Smooth muscle cell (in vitro differentiated cells): ENCODE measurements around the gene INPP5D. TPM values are rescaled to one million over a fixed set of nuclear protein-coding genes. Genes with fewer than 3 reads are reported as not detected.

Experiments
- DNase-seq: peaks from one replicate; lab custom pipeline; 2025; ENCODE audit not compliant: unreplicated experiment; lab: John Stamatoyannopoulos, UW
- H2AFZ ChIP-seq: fragments of 200-600 bp; sonication (generic); 2 replicates; pipeline ENCODE4 v1.6.0; 2016; ENCODE audit warnings: antibody characterized with exemption, low read depth, mild to moderate bottlenecking
- H3F3A ChIP-seq: fragments of 200-600 bp; sonication (generic); 2 replicates; pipeline ENCODE4 v1.6.0; 2017; ENCODE audit warnings: antibody characterized with exemption, low read depth
- H3K27ac ChIP-seq: fragments of 200-600 bp; sonication (generic); 2 replicates; pipeline ENCODE4 v1.5.1; 2016; ENCODE audit warnings: low read depth, mild to moderate bottlenecking
- H3K27me3 ChIP-seq: fragments of 200-600 bp; sonication (generic); 2 replicates; pipeline ENCODE4 v1.6.1; 2016; ENCODE audit warnings: low read depth, mild to moderate bottlenecking
- H3K36me3 ChIP-seq: fragments of 200-600 bp; sonication (generic); 2 replicates; pipeline ENCODE4 v1.5.1; 2016; ENCODE audit warnings: low read depth
- H3K4me1 ChIP-seq: fragments of 200-600 bp; sonication (generic); 2 replicates; pipeline ENCODE4 v1.5.1; 2016; ENCODE audit warnings: low read depth
- H3K4me2 ChIP-seq: fragments of 200-600 bp; sonication (generic); 2 replicates; pipeline ENCODE4 v1.6.0; 2016; ENCODE audit warnings: mild to moderate bottlenecking
- H3K4me3 ChIP-seq: fragments of 200-600 bp; sonication (generic); 2 replicates; pipeline ENCODE4 v1.5.1; 2016; ENCODE audit warnings: mild to moderate bottlenecking
- H3K79me2 ChIP-seq: fragments of 200-600 bp; sonication (generic); 2 replicates; pipeline ENCODE4 v1.6.0; 2016; ENCODE audit warnings: low read depth, mild to moderate bottlenecking
- H3K9ac ChIP-seq: fragments of 200-600 bp; sonication (generic); 2 replicates; pipeline ENCODE4 v1.6.0; 2016; ENCODE audit warnings: low read depth
- H3K9me3 ChIP-seq: fragments of 200-600 bp; sonication (generic); replicated peaks from 2 replicates; pipeline ENCODE4 v1.5.1; 2016; ENCODE audit warnings: low read depth
- H4K20me1 ChIP-seq: fragments of 200-600 bp; sonication (generic); 2 replicates; pipeline ENCODE4 v1.6.0; 2016; ENCODE audit warnings: low read depth
- CTCF ChIP-seq: fragments of 200-600 bp; sonication (generic); IDR thresholded peaks from 2 replicates; pipeline ENCODE4 v1.5.1; 2017; ENCODE audit warnings: borderline replicate concordance, mild to moderate bottlenecking, antibody characterized with exemption; ENCODE audit not compliant: insufficient read depth, poor library complexity, severe bottlenecking
- WGBS: methylation state at CpG from one replicate; pipeline ENCODE4 v1.1.7; 2016; ENCODE audit warnings: low lambda C conversion rate; 5-methylcytosine and 5-hydroxymethylcytosine counted together
- polyA plus RNA-seq: library from polyadenylated mRNA; unstranded; fragments of >200 nt; fragmentation: Nextera tagmentation; extraction: Ambion mirVana; gene quantifications from 2 replicates; pipeline ENCODE4 v1.2.1, GENCODE V29; 2016
- total RNA-seq: library from RNA; depleted of rRNA; stranded (reverse); fragments of >200 nt; gene quantifications from 2 replicates; pipeline ENCODE4 v1.2.3, GENCODE V29; 2014

Gene INPP5D
- total and polyA plus RNA-seq, 2 experiments from 2014 or later: 5.6 to 17.8 TPM

DNA sequence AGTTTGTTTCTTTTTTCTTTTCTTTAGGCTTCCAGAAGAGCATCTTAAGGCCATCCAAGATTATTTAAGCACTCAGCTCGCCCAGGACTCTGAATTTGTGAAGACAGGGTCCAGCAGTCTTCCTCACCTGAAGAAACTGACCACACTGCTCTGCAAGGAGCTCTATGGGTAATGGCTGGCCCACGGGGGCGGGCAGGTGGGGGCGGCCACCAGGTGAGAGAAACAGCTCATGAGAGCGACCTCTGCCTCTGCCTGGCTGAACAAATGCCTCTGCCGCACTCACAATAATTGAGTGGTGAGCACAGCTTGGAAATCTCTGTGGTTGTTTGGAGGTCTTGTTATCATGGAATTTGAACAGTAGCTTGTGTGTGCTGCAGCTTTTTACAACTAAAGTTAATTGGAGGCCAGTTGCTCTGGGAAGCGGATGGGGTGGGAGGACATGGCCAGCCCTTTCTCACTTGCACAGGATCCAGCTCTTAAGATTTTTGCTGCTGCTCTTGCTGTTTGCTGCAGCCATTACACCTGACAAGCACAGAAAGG, 70.4 kb downstream of the INPP5D start:
- no peak for TF ChIP-seq CTCF

DNA sequence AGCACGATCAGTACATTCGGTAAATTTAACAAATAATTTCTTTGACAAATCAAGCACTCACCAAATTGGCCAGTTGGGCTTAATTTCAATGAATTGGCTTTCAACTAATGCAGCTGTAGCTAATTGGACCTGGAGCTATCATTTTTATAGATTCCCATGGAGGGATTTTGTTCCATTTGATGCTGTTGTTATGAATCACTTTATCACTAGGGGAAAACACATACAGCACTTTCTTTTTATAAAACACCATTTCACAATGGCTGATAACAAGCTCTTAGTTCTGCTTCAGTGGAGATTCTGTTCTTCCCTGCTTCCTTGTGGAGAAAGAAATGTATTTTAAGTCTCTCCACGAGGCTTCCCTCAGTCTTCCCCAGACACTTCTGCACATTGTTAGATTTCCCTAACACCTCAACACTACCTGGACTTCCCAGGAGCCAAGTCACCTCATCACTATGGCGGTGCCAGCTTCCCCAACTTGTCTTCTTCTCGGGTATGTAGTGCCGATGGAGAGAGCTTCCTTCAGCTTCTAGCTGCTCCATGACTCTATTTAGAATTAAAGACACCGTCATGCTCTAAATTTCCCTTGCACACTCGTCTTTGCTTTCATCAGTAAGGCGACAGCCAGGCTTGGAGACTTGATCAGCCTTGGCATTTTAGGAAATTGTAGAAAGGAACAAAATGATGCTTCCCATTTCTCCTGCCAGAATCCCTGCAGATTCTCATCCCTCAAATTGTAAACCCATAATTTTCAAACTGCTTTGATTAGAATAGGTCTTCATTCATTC, 72.0 kb downstream of the INPP5D start:
- Histone ChIP-seq H3K4me2 (no peak overlapping the region), H3K36me3 (no peaks in the 10 kb centered on the region), H3K27ac (no peak overlapping the region), H2AFZ (no peak overlapping the region), H3K4me1 (no peaks in the 10 kb centered on the region), H3K79me2 (no peaks in the 10 kb centered on the region), H3K4me3 (no peak overlapping the region), H3K9me3 (no peaks in the 10 kb centered on the region), H3F3A (no peaks in the 10 kb centered on the region), H3K27me3 (peaks cover 3% of the 10 kb centered on the region), H4K20me1 (no peaks in the 10 kb centered on the region), H3K9ac (no peak overlapping the region)
- 90% methylated on average over 9 of the region's 9 CpGs for WGBS
- DNase-seq: no peak
- no peak for TF ChIP-seq CTCF

More for the DNA sequence above, 70.4 kb downstream of the INPP5D start:
- WGBS: 71% methylated on average over 7 of the region's 7 CpGs
- H3K79me2 ChIP-seq: no peaks in the 10 kb centered on the region
- no peaks in the 10 kb centered on the region for H3K9me3 ChIP-seq
- no peak overlapping the region for H2AFZ ChIP-seq
- no peak overlapping the region for H3K9ac ChIP-seq
- no peak for DNase-seq
- H3K4me3 ChIP-seq: no peak overlapping the region
- no peaks in the 10 kb centered on the region for H3K4me1 ChIP-seq
- H3F3A ChIP-seq: no peaks in the 10 kb centered on the region
- H4K20me1 ChIP-seq: no peaks in the 10 kb centered on the region
- no peak overlapping the region for H3K4me2 ChIP-seq
- H3K27me3 ChIP-seq: peaks cover 3% of the 10 kb centered on the region
- H3K27ac ChIP-seq: no peak overlapping the region
- no peaks in the 10 kb centered on the region for H3K36me3 ChIP-seq

DNA sequence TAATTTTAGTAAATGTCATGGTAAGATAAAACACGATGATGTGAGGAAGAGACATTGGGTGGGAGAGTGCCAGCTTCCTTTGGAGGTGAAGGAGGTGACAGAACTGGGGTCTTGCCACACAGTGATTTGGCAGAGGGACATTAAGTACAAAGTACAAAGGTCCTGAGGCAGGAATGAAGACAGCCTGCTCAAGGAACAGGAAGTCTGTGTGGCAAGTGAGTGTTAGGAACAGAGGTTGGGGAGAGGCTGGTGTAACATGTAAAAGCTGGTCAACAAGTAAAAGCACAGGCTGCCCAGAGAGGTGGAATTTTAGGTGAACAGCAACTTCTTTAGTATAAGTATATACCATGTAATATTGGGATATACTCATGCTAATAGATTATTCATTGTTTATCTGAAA, 73.1 kb downstream of the INPP5D start:
- H3K9ac ChIP-seq: no peak overlapping the region
- no peaks in the 10 kb centered on the region for H3K4me1 ChIP-seq
- TF ChIP-seq CTCF: no peak
- 59% methylated on average over 1 of the region's 1 CpG for WGBS
- no peaks in the 10 kb centered on the region for H3K79me2 ChIP-seq
- H3K4me3 ChIP-seq: no peak overlapping the region
- H2AFZ ChIP-seq: no peak overlapping the region
- no peak overlapping the region for H3K4me2 ChIP-seq
- DNase-seq: no peak
- H4K20me1 ChIP-seq: no peaks in the 10 kb centered on the region
- H3K27me3 ChIP-seq: peaks cover 3% of the 10 kb centered on the region
- H3K27ac ChIP-seq: no peak overlapping the region
- no peaks in the 10 kb centered on the region for H3K9me3 ChIP-seq
- no peaks in the 10 kb centered on the region for H3F3A ChIP-seq
- no peaks in the 10 kb centered on the region for H3K36me3 ChIP-seq
